K562 (cell line): ENCODE results near the gene AGPAT1. TPM values are rescaled to one million over a fixed set of nuclear protein-coding genes. Genes with fewer than 3 reads are reported as not detected.

Experiments used
- DPF2 ChIP-seq: fragments of 450-650 bp; IDR thresholded peaks from 2 replicates; pipeline ENCODE4 v1.6.1; 2016
- KLF16 ChIP-seq: IDR thresholded peaks from 2 replicates; pipeline ENCODE4 v1.6.1; 2016; ENCODE audit warnings: antibody characterized with exemption
- POU5F1 ChIP-seq: fragments of 150-350 bp; IDR thresholded peaks from 2 replicates; pipeline ENCODE4 v1.6.1; 2014; ENCODE audit warnings: borderline replicate concordance, low read length, low read depth, mild to moderate bottlenecking; ENCODE audit not compliant: partially characterized antibody
- PRDM10 ChIP-seq: fragments of 450-650 bp; IDR thresholded peaks from 2 replicates; pipeline ENCODE4 v1.6.1; 2018; ENCODE audit not compliant: partially characterized antibody
- TFAM ChIP-seq: fragments of 250-450 bp; sonication (Bioruptor Pico); conservative IDR thresholded peaks from 2 replicates; pipeline ENCODE4 v1.5.0; 2021; ENCODE audit warnings: mild to moderate bottlenecking, moderate library complexity
- ZEB2 ChIP-seq: fragments of 450-650 bp; IDR thresholded peaks from 2 replicates; pipeline ENCODE4 v1.6.1; 2016
- ZNF253 ChIP-seq: fragments of 250-450 bp; sonication (Bioruptor Pico); conservative IDR thresholded peaks from 2 replicates; pipeline ENCODE4 v1.6.1; 2021; ENCODE audit warnings: mild to moderate bottlenecking
- ZNF584 ChIP-seq: fragments of 200-800 bp; sonication (Bioruptor generic); IDR thresholded peaks from 2 replicates; pipeline ENCODE4 v1.6.1; 2016; ENCODE audit warnings: low read depth, mild to moderate bottlenecking, missing genetic modification characterization, missing compliant biosample characterization
- ZNF740 ChIP-seq, 3 experiments: fragments of 200-800 bp in 1 of 3; sonication (Bioruptor generic) in 1 of 3; sonication (generic) in 1 of 3; formaldehyde crosslinking in 1 of 3; IDR thresholded peaks; 2 replicates each; pipeline versions ENCODE4 v1.6.1 to v1.8.0; 2016 to 2022; ENCODE audit warnings: mild to moderate bottlenecking in 2 of 3, missing compliant biosample characterization in 2 of 3, missing genetic modification characterization in 2 of 3, missing genetic modification reagents in 1 of 3
- polyA plus RNA-seq, 8 experiments: library from polyadenylated mRNA; depleted of rRNA in 4 of 8; stranded (reverse) in 5 of 8; unstranded in 3 of 8; fragments of >200 nt; fragmentation: Nextera tagmentation in 2 of 8; fragmentation: Illumina TruSeq in 1 of 8; extraction: Ambion mirVana in 2 of 8; extraction: Trizol in 1 of 8; gene quantifications; 2 replicates each; pipeline versions ENCODE4 v1.2.1 to v1.2.3, GENCODE V29; 2011 to 2014; ENCODE audit warnings: inconsistent platforms in 1 of 8, missing spikeins in 1 of 8
- total RNA-seq, 7 experiments: library from RNA; depleted of rRNA in 6 of 7; stranded (reverse); fragments of >200 nt in 6 of 7; fragmentation: Illumina TruSeq in 2 of 7; extraction: Trizol in 2 of 7; gene quantifications; 2 replicates each; pipeline versions ENCODE4 v1.2.1 to v1.2.3, GENCODE V29; 2011 to 2021; ENCODE audit warnings: low replicate concordance in 1 of 7

AGPAT1 gene
- total and polyA plus RNA-seq, 9 of the 15 experiments (the other 6 are each of a cell fraction or from before 2014, with no cell fraction given) = 37.9 to 176 (median 69.4) TPM

GRCh38 chr6:32129297-32130088, 46.4 kb downstream of the AGPAT1 start (continued):
- TF ChIP-seq PRDM10 = peak; percentile 32
- no peak for TF ChIP-seq ZNF584
- TF ChIP-seq TFAM (CRISPR knock-in tag) = no peak
- no peak for TF ChIP-seq ZNF740 (CRISPR knock-in tag; IDR thresholded peaks at IDR 0.05)
- no peak; a peak in 1 of 4 replicates for TF ChIP-seq ZNF740 (tag; IDR thresholded peaks at IDR 0.05)
- peak; percentile 55; the same call in 1 of the 2 replicates for TF ChIP-seq KLF16
- peak; percentile 85 for TF ChIP-seq POU5F1
- TF ChIP-seq ZNF253 (CRISPR knock-in tag) = no peak
- TF ChIP-seq ZEB2 = peak; percentile 56; the same call in 1 of the 2 replicates
- TF ChIP-seq DPF2 = 0 out of 2 replicates have a peak, but pooled peaks have one; percentile 13
